ENCODE results near the gene DLL1.

Gene DLL1

GRCh38 chr6:170273191-170273590 is 17.7 kb downstream of the DLL1 start:
- H3K4me1 ChIP-seq (ENCODE audit: control insufficient read depth, insufficient read depth, low read length, unreplicated experiment) = peaks cover 9% of the 10 kb centered on the region
- H2AFZ ChIP-seq (ENCODE audit: low read length, unreplicated experiment) = no peak overlapping the region
- H3K27me3 ChIP-seq (ENCODE audit: insufficient read depth, low read length) = no peaks in the 10 kb centered on the region
- H3K36me3 ChIP-seq (ENCODE audit: insufficient read depth, low read length) = no peaks in the 10 kb centered on the region
- H3K4me3 ChIP-seq (ENCODE audit: low read depth, low read length) = no peak overlapping the region
- H3K27ac ChIP-seq (ENCODE audit: low read depth, low read length) = no peak overlapping the region
- H3K79me2 ChIP-seq (ENCODE audit: control insufficient read depth, insufficient read depth, low read length, unreplicated experiment) = no peaks in the 10 kb centered on the region

GRCh38 chr6:170272341-170273065 is 18.4 kb downstream of the DLL1 start:
- Histone ChIP-seq H3K4me1 (ENCODE audit: control insufficient read depth, insufficient read depth, low read length, unreplicated experiment) (peaks cover 9% of the 10 kb centered on the region), H3K36me3 (ENCODE audit: insufficient read depth, low read length) (no peaks in the 10 kb centered on the region), H3K4me3 (ENCODE audit: low read depth, low read length) (no peak overlapping the region), H3K27ac (ENCODE audit: low read depth, low read length) (no peak overlapping the region), H2AFZ (ENCODE audit: low read length, unreplicated experiment) (no peak overlapping the region), H3K79me2 (ENCODE audit: control insufficient read depth, insufficient read depth, low read length, unreplicated experiment) (no peaks in the 10 kb centered on the region), H3K27me3 (ENCODE audit: insufficient read depth, low read length) (no peaks in the 10 kb centered on the region)

- H3K36me3 ChIP-seq (ENCODE audit: insufficient read depth, low read length) = no peaks in the 10 kb centered on the region
- no peaks in the 10 kb centered on the region for H3K79me2 ChIP-seq (ENCODE audit: control insufficient read depth, insufficient read depth, low read length, unreplicated experiment)
- H3K4me3 ChIP-seq (ENCODE audit: low read depth, low read length) = no peak overlapping the region
- H3K27ac ChIP-seq (ENCODE audit: low read depth, low read length) = no peak overlapping the region
- no peak overlapping the region for H2AFZ ChIP-seq (ENCODE audit: low read length, unreplicated experiment)
- H3K27me3 ChIP-seq (ENCODE audit: insufficient read depth, low read length) = no peaks in the 10 kb centered on the region
- peaks cover 8% of the 10 kb centered on the region for H3K4me1 ChIP-seq (ENCODE audit: control insufficient read depth, insufficient read depth, low read length, unreplicated experiment)
Measured at GRCh38 chr6:170271771-170272314, 19.0 kb downstream of the DLL1 start.

GRCh38 chr6:170270984-170271593 is 19.8 kb downstream of the DLL1 start:
- no peak overlapping the region for H2AFZ ChIP-seq (ENCODE audit: low read length, unreplicated experiment)
- no peaks in the 10 kb centered on the region for H3K79me2 ChIP-seq (ENCODE audit: control insufficient read depth, insufficient read depth, low read length, unreplicated experiment)
- peaks cover under 1% of the 10 kb centered on the region for H3K4me1 ChIP-seq (ENCODE audit: control insufficient read depth, insufficient read depth, low read length, unreplicated experiment)
- no peak overlapping the region for H3K4me3 ChIP-seq (ENCODE audit: low read depth, low read length)
- H3K27ac ChIP-seq (ENCODE audit: low read depth, low read length) = no peak overlapping the region
- H3K27me3 ChIP-seq (ENCODE audit: insufficient read depth, low read length) = no peaks in the 10 kb centered on the region
- no peaks in the 10 kb centered on the region for H3K36me3 ChIP-seq (ENCODE audit: insufficient read depth, low read length)

- Histone ChIP-seq H3K79me2 (ENCODE audit: control insufficient read depth, insufficient read depth, low read length, unreplicated experiment) (no peaks in the 10 kb centered on the region), H3K4me3 (ENCODE audit: low read depth, low read length) (no peak overlapping the region), H3K4me1 (ENCODE audit: control insufficient read depth, insufficient read depth, low read length, unreplicated experiment) (no peaks in the 10 kb centered on the region), H3K27ac (ENCODE audit: low read depth, low read length) (no peak overlapping the region), H3K36me3 (ENCODE audit: insufficient read depth, low read length) (no peaks in the 10 kb centered on the region), H2AFZ (ENCODE audit: low read length, unreplicated experiment) (no peak overlapping the region), H3K27me3 (ENCODE audit: insufficient read depth, low read length) (no peaks in the 10 kb centered on the region)
Measured at GRCh38 chr6:170269846-170270541, 20.9 kb downstream of the DLL1 start.

- Histone ChIP-seq H3K36me3 (ENCODE audit: insufficient read depth, low read length) (no peaks in the 10 kb centered on the region), H3K4me1 (ENCODE audit: control insufficient read depth, insufficient read depth, low read length, unreplicated experiment) (no peaks in the 10 kb centered on the region), H3K27ac (ENCODE audit: low read depth, low read length) (no peak overlapping the region), H3K4me3 (ENCODE audit: low read depth, low read length) (no peak overlapping the region), H3K27me3 (ENCODE audit: insufficient read depth, low read length) (no peaks in the 10 kb centered on the region), H3K79me2 (ENCODE audit: control insufficient read depth, insufficient read depth, low read length, unreplicated experiment) (no peaks in the 10 kb centered on the region), H2AFZ (ENCODE audit: low read length, unreplicated experiment) (no peak overlapping the region)
Measured at GRCh38 chr6:170269151-170269845, 21.6 kb downstream of the DLL1 start.

- Histone ChIP-seq H3K27ac (ENCODE audit: low read depth, low read length) (no peak overlapping the region), H3K79me2 (ENCODE audit: control insufficient read depth, insufficient read depth, low read length, unreplicated experiment) (no peaks in the 10 kb centered on the region), H3K4me3 (ENCODE audit: low read depth, low read length) (no peak overlapping the region), H2AFZ (ENCODE audit: low read length, unreplicated experiment) (no peak overlapping the region), H3K36me3 (ENCODE audit: insufficient read depth, low read length) (no peaks in the 10 kb centered on the region), H3K27me3 (ENCODE audit: insufficient read depth, low read length) (no peaks in the 10 kb centered on the region), H3K4me1 (ENCODE audit: control insufficient read depth, insufficient read depth, low read length, unreplicated experiment) (no peaks in the 10 kb centered on the region)
Measured at GRCh38 chr6:170268216-170269129, 22.4 kb downstream of the DLL1 start.

GRCh38 chr6:170267688-170268087 is 23.2 kb downstream of the DLL1 start:
- Histone ChIP-seq H3K27me3 (ENCODE audit: insufficient read depth, low read length) (no peaks in the 10 kb centered on the region), H3K4me3 (ENCODE audit: low read depth, low read length) (no peak overlapping the region), H3K79me2 (ENCODE audit: control insufficient read depth, insufficient read depth, low read length, unreplicated experiment) (no peaks in the 10 kb centered on the region), H3K36me3 (ENCODE audit: insufficient read depth, low read length) (no peaks in the 10 kb centered on the region), H2AFZ (ENCODE audit: low read length, unreplicated experiment) (no peak overlapping the region), H3K4me1 (ENCODE audit: control insufficient read depth, insufficient read depth, low read length, unreplicated experiment) (no peaks in the 10 kb centered on the region), H3K27ac (ENCODE audit: low read depth, low read length) (no peak overlapping the region)

- Histone ChIP-seq H3K4me1 (ENCODE audit: control insufficient read depth, insufficient read depth, low read length, unreplicated experiment) (no peaks in the 10 kb centered on the region), H2AFZ (ENCODE audit: low read length, unreplicated experiment) (no peak overlapping the region), H3K4me3 (ENCODE audit: low read depth, low read length) (no peak overlapping the region), H3K27ac (ENCODE audit: low read depth, low read length) (no peak overlapping the region), H3K36me3 (ENCODE audit: insufficient read depth, low read length) (no peaks in the 10 kb centered on the region), H3K79me2 (ENCODE audit: control insufficient read depth, insufficient read depth, low read length, unreplicated experiment) (no peaks in the 10 kb centered on the region), H3K27me3 (ENCODE audit: insufficient read depth, low read length) (no peaks in the 10 kb centered on the region)
Measured at GRCh38 chr6:170266061-170266825, 24.6 kb downstream of the DLL1 start.

Data from ACC112 (cell line).